NOMO-1 treated with DMSO at 0.1 percent for 48 hours (cell line): ENCODE data around the gene FANCD2.
"Not testable (repeated sequence)": the region's sequence is repeated elsewhere in the genome, so short reads cannot be mapped to it uniquely, and the experiment has no call there.

Source experiments
- DNase-seq: peaks from one replicate; lab custom pipeline; 2025; ENCODE audit not compliant: unreplicated experiment; lab: John Stamatoyannopoulos, UW

Gene FANCD2

DNA sequence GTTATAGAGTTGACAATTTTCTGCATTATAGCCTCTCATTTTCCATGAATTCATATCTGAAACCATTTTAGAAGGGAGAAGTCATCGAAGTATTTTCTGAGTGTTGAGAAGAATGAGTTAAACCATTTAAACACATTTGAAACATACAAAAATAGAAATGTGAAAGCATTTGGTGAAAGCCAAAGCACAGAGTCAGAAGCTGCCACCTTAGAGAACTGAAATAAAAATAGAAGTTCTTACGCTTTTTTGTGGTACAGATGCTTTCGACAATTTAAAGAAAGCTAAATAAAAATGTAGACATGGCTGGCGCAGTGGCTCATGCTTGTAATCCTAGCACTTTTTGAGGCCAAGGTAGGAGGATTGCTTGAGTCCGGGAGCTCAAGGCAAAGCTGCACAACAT, 72.8 kb downstream of the FANCD2 start:
- no peak for DNase-seq

DNA sequence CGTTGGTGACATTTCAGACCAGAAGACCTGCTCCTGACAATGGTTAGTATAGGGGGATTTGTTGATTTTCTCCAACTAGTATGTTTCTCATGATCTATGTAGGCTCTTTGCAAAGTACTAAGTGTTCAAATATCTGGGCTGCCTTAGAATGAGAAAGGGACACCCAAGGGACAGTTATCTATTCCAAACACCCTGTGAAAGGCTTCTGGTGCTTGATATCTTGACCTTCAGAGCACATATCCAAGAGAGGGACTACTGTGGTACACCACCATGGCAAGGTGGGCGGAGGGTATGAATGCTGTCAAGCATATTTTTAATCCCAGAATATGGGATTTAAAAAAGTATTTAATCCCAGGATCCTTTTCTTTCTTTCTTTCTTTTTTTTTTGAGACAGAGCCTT, 80.7 kb downstream of the FANCD2 start:
- no peak for DNase-seq

DNA sequence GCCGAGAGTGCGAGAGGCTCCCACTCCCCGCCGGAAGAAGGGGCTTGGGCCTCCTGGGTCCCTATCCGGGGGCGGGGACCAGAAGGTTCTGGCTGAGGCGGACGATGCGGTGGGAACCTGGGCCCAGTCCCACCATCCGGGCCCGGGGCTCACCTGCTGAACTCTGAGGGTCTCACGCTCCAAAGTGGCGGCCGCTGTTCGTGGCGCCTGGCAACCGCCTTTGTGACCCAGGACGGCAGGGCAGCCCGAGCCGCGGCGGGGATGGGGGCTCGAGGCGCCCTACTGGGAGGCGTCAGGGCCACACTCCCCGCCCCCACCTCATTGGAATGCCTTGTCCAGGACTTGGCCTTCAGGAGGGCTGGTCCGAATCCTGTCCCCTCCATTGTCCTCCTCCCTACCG, 81.9 kb downstream of the FANCD2 start, which contains the start of gene FANCD2OS:
FANCD2OS (minus strand) TSS at position 165 of the 400 bp plus-strand sequence. CDS start 3,481 bp downstream, outside the sequence.
- DNase-seq: no peak

GRCh38 chr3:10115326-10116137, 89.3 kb downstream of the FANCD2 start, which contains the start of gene BRK1:
BRK1 (plus strand) TSS chr3:10115675; CDS start chr3:10115702, 27 bp downstream.
- DNase-seq: peak; percentile 97

DNA sequence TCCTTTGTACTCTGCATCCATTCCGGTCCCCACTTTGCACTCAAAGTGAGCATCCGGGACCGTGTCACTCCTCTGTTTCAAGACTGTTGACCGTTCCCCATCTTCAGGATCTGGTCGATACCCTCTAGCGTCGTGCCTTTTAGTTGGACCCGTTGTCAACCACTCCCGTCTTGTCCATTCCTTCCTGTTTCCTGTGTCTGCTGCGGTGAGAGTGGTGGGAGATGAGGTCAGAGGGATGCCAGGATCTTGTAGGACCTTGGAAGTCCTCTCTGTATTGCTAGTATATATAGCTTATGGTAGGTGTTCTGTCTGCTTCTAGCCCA, 89.9 kb downstream of the FANCD2 start:
- peak; percentile 33 for DNase-seq

DNA sequence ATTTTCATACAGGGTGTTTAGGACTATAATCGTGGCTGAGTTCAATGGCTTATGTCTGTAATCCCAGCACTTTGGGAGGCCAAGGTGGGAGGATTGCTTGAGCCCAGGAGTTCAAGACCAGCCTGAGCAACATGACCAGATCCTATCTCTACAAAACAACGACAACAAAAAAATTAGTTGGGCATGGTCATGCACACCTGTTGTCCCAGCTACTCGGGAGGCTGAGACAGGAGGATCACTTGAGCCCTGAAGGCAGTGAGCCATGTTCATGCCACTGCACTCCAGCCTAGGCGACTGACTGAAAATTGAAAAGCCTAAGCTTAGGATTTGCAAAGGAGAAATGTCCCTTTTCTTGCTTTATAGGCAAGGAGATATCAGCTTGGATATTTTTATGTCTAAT, 90.7 kb downstream of the FANCD2 start:
- DNase-seq: no peak

DNA sequence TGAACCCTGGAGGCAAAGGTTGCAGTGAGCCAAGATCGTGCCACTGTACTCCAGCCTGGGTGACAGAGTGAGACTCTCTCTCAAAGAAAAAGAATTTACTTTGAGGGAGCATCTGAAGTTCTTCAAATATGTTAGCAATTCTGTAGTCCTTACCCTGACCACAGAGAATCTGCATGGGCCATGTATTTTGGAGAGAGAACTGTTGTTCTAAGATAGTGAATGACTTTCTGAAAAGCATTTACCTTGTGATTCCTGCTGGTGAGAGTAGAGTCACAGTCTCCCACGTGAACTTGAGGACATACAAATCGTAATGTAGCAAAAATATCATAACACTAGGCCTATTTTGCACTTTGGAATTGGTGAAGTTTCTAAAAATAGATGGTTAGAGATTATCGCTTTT, 93.1 kb downstream of the FANCD2 start:
- DNase-seq: no peak

DNA sequence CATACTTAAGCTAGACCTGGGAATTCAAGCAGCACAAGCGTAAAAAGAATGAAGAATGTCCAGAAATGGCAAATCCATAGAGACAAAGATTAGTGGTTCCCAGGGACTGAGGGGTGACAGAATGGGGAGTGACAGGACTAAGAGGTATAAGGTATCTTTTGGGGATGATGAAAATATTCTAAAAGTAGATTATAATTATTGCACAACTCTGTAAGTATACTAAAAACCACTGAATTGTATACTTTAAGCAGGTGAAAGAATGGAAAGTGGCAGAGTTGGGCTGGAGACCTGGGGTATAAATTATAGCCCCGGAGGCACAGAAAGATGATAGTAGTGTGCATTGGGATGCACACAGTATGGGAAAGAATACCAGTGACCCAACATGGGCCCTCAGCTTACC, 94.8 kb downstream of the FANCD2 start:
- no peak for DNase-seq

DNA sequence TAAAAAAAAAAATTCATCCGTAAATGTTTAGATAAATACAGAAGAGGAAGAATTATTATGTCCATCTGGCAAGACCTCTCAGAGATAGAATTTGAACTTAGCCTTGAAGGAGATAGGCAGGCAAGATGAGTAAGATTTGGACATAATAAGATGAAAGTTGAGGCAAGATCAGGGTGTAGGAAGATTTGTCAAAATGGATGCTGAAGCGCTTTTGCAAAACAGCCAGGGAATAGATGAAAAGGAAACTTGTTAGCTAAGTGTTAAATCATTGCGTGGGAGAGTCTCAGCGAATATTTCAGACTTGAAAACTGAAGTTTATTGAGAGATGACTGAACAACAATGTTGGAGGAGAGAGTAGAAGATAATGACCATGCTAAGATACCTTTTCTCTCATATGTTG, 96.5 kb downstream of the FANCD2 start:
- DNase-seq: no peak

- DNase-seq: not testable (repeated sequence)
Measured at GRCh38 chr3:10135872-10136271, 109.6 kb downstream of the FANCD2 start.

DNA sequence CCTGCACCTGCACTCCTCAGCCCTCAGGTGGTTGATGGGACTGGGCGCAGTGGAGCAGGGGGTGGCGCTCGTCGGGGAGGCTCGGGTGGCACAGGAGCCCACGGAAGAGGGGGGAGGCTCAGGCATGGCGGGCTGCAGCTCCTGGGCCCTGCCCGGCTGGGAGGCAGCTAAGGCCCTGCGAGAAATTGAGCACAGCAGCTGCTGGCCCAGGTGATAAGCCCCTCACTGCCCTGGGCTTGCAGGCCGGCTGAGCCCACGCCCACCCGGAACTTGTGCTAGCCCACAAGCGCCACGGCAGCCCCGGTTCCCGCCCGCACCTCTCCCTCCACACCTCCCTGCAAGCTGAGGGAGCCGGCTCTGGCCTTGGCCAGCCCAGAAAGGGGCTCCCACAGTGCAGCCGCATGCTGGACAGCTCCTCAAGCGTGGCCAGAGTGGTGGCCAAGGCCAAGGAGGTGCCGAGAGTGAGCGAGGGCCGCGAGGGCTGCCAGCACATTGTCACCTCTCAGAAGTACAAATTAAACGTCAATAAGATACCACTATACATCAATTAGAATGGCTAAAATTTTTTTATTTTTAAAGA, 110.3 kb downstream of the FANCD2 start:
- DNase-seq: no peak

- DNase-seq: no peak
Measured at GRCh38 chr3:10137178-10137577, 110.9 kb downstream of the FANCD2 start.

- DNase-seq: no peak
Measured at GRCh38 chr3:10140996-10141546, 114.8 kb downstream of the FANCD2 start.

GRCh38 chr3:10142707-10143560, 116.7 kb downstream of the FANCD2 start:
- DNase-seq: no peak

GRCh38 chr3:10145685-10146084, 119.4 kb downstream of the FANCD2 start:
- DNase-seq: no peak

- DNase-seq: peak; percentile 81
Measured at GRCh38 chr3:10149226-10149625, 123.0 kb downstream of the FANCD2 start.

GRCh38 chr3:10150987-10151386, 124.8 kb downstream of the FANCD2 start:
- DNase-seq: no peak
